CD8-positive, alpha-beta memory T cell (primary cell): ENCODE data around the gene TRPV4. TPM values are rescaled to one million over a fixed set of nuclear protein-coding genes. Genes with fewer than 3 reads are reported as not detected.

Experiments
- CTCF ChIA-PET: fragments of 350-600 bp; sonication (Branson Sonifier 250); formaldehyde crosslinking; loops from one replicate; lab custom pipeline; 2021; ENCODE audit warnings: antibody characterized with exemption; lab: Charles Lee
- POLR2A ChIA-PET: fragments of 350-600 bp; sonication (Branson Sonifier 250); formaldehyde crosslinking; loops from one replicate; lab custom pipeline; 2021; ENCODE audit warnings: antibody characterized with exemption; lab: Charles Lee
- DNase-seq, 5 donors: peaks; one replicate each; pipeline versions ENCODE4 v3.0.0 to v3.0.0-alpha.2; 2020 to 2022; ENCODE audit warnings: mixed read lengths in 1 of 5
- H3K27ac ChIP-seq: one replicate; pipeline ENCODE4 v1.7.0; 2013; ENCODE audit warnings: low read depth, mild to moderate bottlenecking, low read length, moderate library complexity
- H3K27me3 ChIP-seq: 2 replicates; pipeline ENCODE4 v1.7.0; 2013; ENCODE audit warnings: low read length, mild to moderate bottlenecking; ENCODE audit not compliant: insufficient read depth, poor library complexity, severe bottlenecking
- H3K36me3 ChIP-seq: 2 replicates; pipeline ENCODE4 v1.7.0; 2013; ENCODE audit warnings: mild to moderate bottlenecking, low read length, moderate library complexity; ENCODE audit not compliant: insufficient read depth
- H3K4me1 ChIP-seq: 2 replicates; pipeline ENCODE4 v1.7.0; 2013; ENCODE audit warnings: mild to moderate bottlenecking, low read length, moderate library complexity; ENCODE audit not compliant: insufficient read depth
- H3K4me3 ChIP-seq: 2 replicates; pipeline ENCODE4 v1.7.0; 2013; ENCODE audit warnings: mild to moderate bottlenecking, low read length
- H3K9me3 ChIP-seq: 2 replicates; pipeline ENCODE4 v1.7.0; 2013; ENCODE audit warnings: mild to moderate bottlenecking, low read length
- H3K27ac Mint-ChIP-seq, 8 donors: one replicate each; pipeline ENCODE4 v1.8.0; 2020 to 2021; ENCODE audit warnings: mixed read lengths in 8 of 8, mild to moderate bottlenecking in 6 of 8, inconsistent platforms in 3 of 8, moderate library complexity in 3 of 8
- H3K27me3 Mint-ChIP-seq, 2 donors: one replicate each; pipeline ENCODE4 v1.8.0; 2020 to 2021; ENCODE audit warnings: mixed read lengths in 2 of 2, mild to moderate bottlenecking in 1 of 2, moderate library complexity in 1 of 2
- H3K36me3 Mint-ChIP-seq, 3 donors: one replicate each; pipeline ENCODE4 v1.8.0; 2020 to 2021; ENCODE audit warnings: mixed read lengths in 3 of 3, inconsistent platforms in 1 of 3, mild to moderate bottlenecking in 1 of 3
- H3K4me1 Mint-ChIP-seq, 3 donors: one replicate each; pipeline ENCODE4 v1.8.0; 2020 to 2021; ENCODE audit warnings: mixed read lengths in 3 of 3, inconsistent platforms in 1 of 3, mild to moderate bottlenecking in 1 of 3
- H3K4me3 Mint-ChIP-seq, 7 donors: one replicate each; pipeline ENCODE4 v1.8.0; 2020 to 2021; ENCODE audit warnings: mixed read lengths in 7 of 7, mild to moderate bottlenecking in 6 of 7, moderate library complexity in 4 of 7, inconsistent platforms in 2 of 7
- H3K9me3 Mint-ChIP-seq, 5 donors: one replicate each; pipeline ENCODE4 v1.8.0; 2020 to 2022; ENCODE audit warnings: mixed read lengths in 5 of 5, mild to moderate bottlenecking in 3 of 5, moderate library complexity in 2 of 5, inconsistent platforms in 1 of 5
- polyA plus RNA-seq: library from polyadenylated mRNA; unstranded; fragments of 300-500 nt; fragmentation: Illumina TruSeq; gene quantifications from one replicate; pipeline ENCODE4 v1.2.3, GENCODE V29; 2021
- total RNA-seq, 2 experiments: library from RNA; stranded (reverse); gene quantifications; one replicate each; pipeline ENCODE4 v1.2.3, GENCODE V29; 2021

Gene TRPV4
- total and polyA plus RNA-seq, 3 experiments from 2014 or later: not detected

- no peaks in the 10 kb centered on the region for H3K9me3 ChIP-seq
- peaks cover 0 to 11% (median 2%) of the 10 kb centered on the region in 3 donors for H3K4me1 Mint-ChIP-seq
- peaks cover 1 to 11% of the 10 kb centered on the region in 2 donors for H3K27me3 Mint-ChIP-seq
- no peak overlapping the region for H3K4me3 ChIP-seq
- H3K36me3 ChIP-seq: no peaks in the 10 kb centered on the region
- H3K9me3 Mint-ChIP-seq: no peaks in the 10 kb centered on the region
- H3K4me1 ChIP-seq: no peaks in the 10 kb centered on the region
- H3K27me3 ChIP-seq: no peaks in the 10 kb centered on the region
- POLR2A ChIA-PET: no interaction called here
- DNase-seq: no peak
- H3K36me3 Mint-ChIP-seq: no peaks in the 10 kb centered on the region
- no peak overlapping the region for H3K27ac ChIP-seq
- H3K27ac Mint-ChIP-seq: no peak overlapping the region
- H3K4me3 Mint-ChIP-seq: no peak overlapping the region
- CTCF ChIA-PET: interaction anchor here (1.2 to 1.9 kb wide), 2 partner anchors 172 to 342 kb away, joined by 3 to 5 read pairs; no protein-coding TSS in a partner anchor
Measured at GRCh38 chr12:109770104-109770860, 62.9 kb downstream of the TRPV4 start.

GRCh38 chr12:109768901-109769670 lies 64.1 kb downstream of the TRPV4 start:
- H3K27me3 Mint-ChIP-seq: peaks cover 1 to 11% of the 10 kb centered on the region in 2 donors
- no peaks in the 10 kb centered on the region for H3K9me3 ChIP-seq
- H3K36me3 ChIP-seq: no peaks in the 10 kb centered on the region
- H3K9me3 Mint-ChIP-seq: no peaks in the 10 kb centered on the region
- ChIA-PET POLR2A (no interaction called here), CTCF (interaction anchor here (1.4 kb wide), 1 partner anchor 336 kb away, joined by 3 read pairs; no protein-coding TSS in a partner anchor)
- H3K4me3 ChIP-seq: no peak overlapping the region
- H3K4me3 Mint-ChIP-seq: no peak overlapping the region
- H3K4me1 Mint-ChIP-seq: peaks cover 0 to 11% (median 2%) of the 10 kb centered on the region in 3 donors
- DNase-seq: no peak
- no peak overlapping the region for H3K27ac Mint-ChIP-seq
- no peaks in the 10 kb centered on the region for H3K4me1 ChIP-seq
- H3K27ac ChIP-seq: no peak overlapping the region
- no peaks in the 10 kb centered on the region for H3K27me3 ChIP-seq
- no peaks in the 10 kb centered on the region for H3K36me3 Mint-ChIP-seq

- no peaks in the 10 kb centered on the region for H3K36me3 ChIP-seq
- ChIA-PET CTCF (interaction anchor here (1.4 to 1.5 kb wide), 2 partner anchors 7 to 335 kb away, joined by 3 to 5 read pairs; no protein-coding TSS in a partner anchor), POLR2A (no interaction called here)
- H3K4me1 ChIP-seq: no peaks in the 10 kb centered on the region
- H3K27me3 Mint-ChIP-seq: peaks cover 1 to 4% of the 10 kb centered on the region in 2 donors
- no peaks in the 10 kb centered on the region for H3K9me3 ChIP-seq
- no peak for DNase-seq
- H3K4me3 ChIP-seq: no peak overlapping the region
- no peaks in the 10 kb centered on the region for H3K36me3 Mint-ChIP-seq
- peaks cover 0 to 5% (median 2%) of the 10 kb centered on the region in 3 donors for H3K4me1 Mint-ChIP-seq
- H3K27ac Mint-ChIP-seq: no peak overlapping the region
- H3K27ac ChIP-seq: no peak overlapping the region
- H3K27me3 ChIP-seq: no peaks in the 10 kb centered on the region
- H3K4me3 Mint-ChIP-seq: no peak overlapping the region
- no peaks in the 10 kb centered on the region for H3K9me3 Mint-ChIP-seq
Measured at GRCh38 chr12:109767991-109768900, 65.0 kb downstream of the TRPV4 start.

- H3K4me1 Mint-ChIP-seq: no peaks in the 10 kb centered on the region
- no peak for DNase-seq
- no peaks in the 10 kb centered on the region for H3K9me3 ChIP-seq
- H3K27me3 Mint-ChIP-seq: no peaks in the 10 kb centered on the region
- no peaks in the 10 kb centered on the region for H3K36me3 ChIP-seq
- H3K27ac Mint-ChIP-seq: peak overlapping the region in 1 of 8 donors; percentile 45
- H3K27me3 ChIP-seq: no peaks in the 10 kb centered on the region
- no peak overlapping the region for H3K4me3 ChIP-seq
- POLR2A ChIA-PET: no interaction called here
- no peak overlapping the region for H3K4me3 Mint-ChIP-seq
- no peaks in the 10 kb centered on the region for H3K4me1 ChIP-seq
- no peaks in the 10 kb centered on the region for H3K36me3 Mint-ChIP-seq
- H3K27ac ChIP-seq: no peak overlapping the region
- CTCF ChIA-PET: interaction anchor here (1.4 to 1.5 kb wide), 2 partner anchors 8 to 334 kb away, joined by 3 to 5 read pairs; no protein-coding TSS in a partner anchor
- no peaks in the 10 kb centered on the region for H3K9me3 Mint-ChIP-seq
Measured at GRCh38 chr12:109767456-109767855, 65.7 kb downstream of the TRPV4 start.

- Histone ChIP-seq H3K4me3 (no peak overlapping the region), H3K4me1 (no peaks in the 10 kb centered on the region), H3K9me3 (no peaks in the 10 kb centered on the region), H3K27ac (no peak overlapping the region), H3K27me3 (no peaks in the 10 kb centered on the region), H3K36me3 (no peaks in the 10 kb centered on the region)
- H3K4me3 Mint-ChIP-seq: no peak overlapping the region
- H3K27ac Mint-ChIP-seq: no peak overlapping the region
- CTCF ChIA-PET: interaction anchor here (0.7 to 2.0 kb wide), 4 partner anchors 9 to 334 kb away, joined by 3 to 7 read pairs (median 4); no protein-coding TSS in a partner anchor
- POLR2A ChIA-PET: no interaction called here
- H3K4me1 Mint-ChIP-seq: no peaks in the 10 kb centered on the region
- peaks cover 0 to 1% of the 10 kb centered on the region in 2 donors for H3K27me3 Mint-ChIP-seq
- H3K9me3 Mint-ChIP-seq: no peaks in the 10 kb centered on the region
- DNase-seq: no peak
- no peaks in the 10 kb centered on the region for H3K36me3 Mint-ChIP-seq
Measured at GRCh38 chr12:109766251-109766778, 66.9 kb downstream of the TRPV4 start.

- CTCF ChIA-PET: interaction anchor here (0.5 to 2.0 kb wide), 3 partner anchors 10 to 168 kb away, joined by 3 to 7 read pairs (median 5); no protein-coding TSS in a partner anchor
- H3K4me3 Mint-ChIP-seq: no peak overlapping the region
Measured at GRCh38 chr12:109765446-109765810, 67.8 kb downstream of the TRPV4 start.

GRCh38 chr12:109764776-109765445 lies 68.3 kb downstream of the TRPV4 start:
- Histone ChIP-seq H3K36me3 (no peaks in the 10 kb centered on the region), H3K9me3 (no peaks in the 10 kb centered on the region), H3K4me1 (no peaks in the 10 kb centered on the region), H3K27ac (no peak overlapping the region), H3K4me3 (no peak overlapping the region), H3K27me3 (no peaks in the 10 kb centered on the region)
- Mint-ChIP-seq H3K4me1 (no peaks in the 10 kb centered on the region), H3K9me3 (no peaks in the 10 kb centered on the region), H3K4me3 (no peak overlapping the region), H3K27me3 (peaks cover 0 to 1% of the 10 kb centered on the region in 2 donors), H3K36me3 (no peaks in the 10 kb centered on the region), H3K27ac (no peak overlapping the region)
- CTCF ChIA-PET: interaction anchor here (0.5 to 2.0 kb wide), 3 partner anchors 10 to 167 kb away, joined by 3 to 7 read pairs (median 5); no protein-coding TSS in a partner anchor
- no peak for DNase-seq
- POLR2A ChIA-PET: no interaction called here

More at GRCh38 chr12:109765446-109765810, 67.8 kb downstream of the TRPV4 start:
- H3K4me1 ChIP-seq: no peaks in the 10 kb centered on the region
- H3K9me3 ChIP-seq: no peaks in the 10 kb centered on the region
- no peak overlapping the region for H3K27ac ChIP-seq
- no peak overlapping the region for H3K4me3 ChIP-seq
- no peak for DNase-seq
- H3K27me3 Mint-ChIP-seq: peaks cover 0 to 1% of the 10 kb centered on the region in 2 donors
- no peaks in the 10 kb centered on the region for H3K27me3 ChIP-seq
- POLR2A ChIA-PET: no interaction called here
- H3K4me1 Mint-ChIP-seq: no peaks in the 10 kb centered on the region
- no peaks in the 10 kb centered on the region for H3K36me3 Mint-ChIP-seq
- no peak overlapping the region for H3K27ac Mint-ChIP-seq
- no peaks in the 10 kb centered on the region for H3K36me3 ChIP-seq
- H3K9me3 Mint-ChIP-seq: no peaks in the 10 kb centered on the region
